Fibroblast of villous mesenchyme (primary cell): ENCODE results near the gene TPST1. TPM values are rescaled to one million over a fixed set of nuclear protein-coding genes. Genes with fewer than 3 reads are reported as not detected.
"Not testable (repeated sequence)": the region's sequence is repeated elsewhere in the genome, so short reads cannot be mapped to it uniquely, and the experiment has no call there.

Experiments
- DNase-seq: peaks from one replicate; pipeline ENCODE4 v3.0.0-alpha.2; 2010; ENCODE audit warnings: low read depth
- H3K4me3 ChIP-seq: 2 replicates; pipeline ENCODE4 v1.5.1; 2011; ENCODE audit warnings: low read depth, mild to moderate bottlenecking, low read length
- total RNA-seq: library from RNA; depleted of rRNA; stranded (reverse); fragments of >200 nt; gene quantifications from 2 replicates; pipeline ENCODE4 v1.2.3, GENCODE V29; 2012
- TF ChIP-seq, protein P1 (sequence below): IDR thresholded peaks from 2 replicates; pipeline ENCODE4 v1.5.1; 2012; ENCODE audit warnings: low read depth, mild to moderate bottlenecking, low read length; ENCODE audit not compliant: insufficient read depth

Gene TPST1
- total RNA-seq, 1 donor: 131 TPM

GRCh38 chr7:66376264-66376945 is 171.3 kb downstream of the TPST1 start:
- DNase-seq: no peak
- TF ChIP-seq, protein P1, sequence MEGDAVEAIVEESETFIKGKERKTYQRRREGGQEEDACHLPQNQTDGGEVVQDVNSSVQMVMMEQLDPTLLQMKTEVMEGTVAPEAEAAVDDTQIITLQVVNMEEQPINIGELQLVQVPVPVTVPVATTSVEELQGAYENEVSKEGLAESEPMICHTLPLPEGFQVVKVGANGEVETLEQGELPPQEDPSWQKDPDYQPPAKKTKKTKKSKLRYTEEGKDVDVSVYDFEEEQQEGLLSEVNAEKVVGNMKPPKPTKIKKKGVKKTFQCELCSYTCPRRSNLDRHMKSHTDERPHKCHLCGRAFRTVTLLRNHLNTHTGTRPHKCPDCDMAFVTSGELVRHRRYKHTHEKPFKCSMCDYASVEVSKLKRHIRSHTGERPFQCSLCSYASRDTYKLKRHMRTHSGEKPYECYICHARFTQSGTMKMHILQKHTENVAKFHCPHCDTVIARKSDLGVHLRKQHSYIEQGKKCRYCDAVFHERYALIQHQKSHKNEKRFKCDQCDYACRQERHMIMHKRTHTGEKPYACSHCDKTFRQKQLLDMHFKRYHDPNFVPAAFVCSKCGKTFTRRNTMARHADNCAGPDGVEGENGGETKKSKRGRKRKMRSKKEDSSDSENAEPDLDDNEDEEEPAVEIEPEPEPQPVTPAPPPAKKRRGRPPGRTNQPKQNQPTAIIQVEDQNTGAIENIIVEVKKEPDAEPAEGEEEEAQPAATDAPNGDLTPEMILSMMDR: no peak
- no peak overlapping the region for H3K4me3 ChIP-seq

GRCh38 chr7:66377045-66377444 is 171.9 kb downstream of the TPST1 start:
- no peak for DNase-seq
- TF ChIP-seq, protein P1: no peak
- H3K4me3 ChIP-seq: no peak overlapping the region

- no peak overlapping the region for H3K4me3 ChIP-seq
- TF ChIP-seq, protein P1: no peak
Measured at GRCh38 chr7:66377714-66378113, 172.6 kb downstream of the TPST1 start.

DNA sequence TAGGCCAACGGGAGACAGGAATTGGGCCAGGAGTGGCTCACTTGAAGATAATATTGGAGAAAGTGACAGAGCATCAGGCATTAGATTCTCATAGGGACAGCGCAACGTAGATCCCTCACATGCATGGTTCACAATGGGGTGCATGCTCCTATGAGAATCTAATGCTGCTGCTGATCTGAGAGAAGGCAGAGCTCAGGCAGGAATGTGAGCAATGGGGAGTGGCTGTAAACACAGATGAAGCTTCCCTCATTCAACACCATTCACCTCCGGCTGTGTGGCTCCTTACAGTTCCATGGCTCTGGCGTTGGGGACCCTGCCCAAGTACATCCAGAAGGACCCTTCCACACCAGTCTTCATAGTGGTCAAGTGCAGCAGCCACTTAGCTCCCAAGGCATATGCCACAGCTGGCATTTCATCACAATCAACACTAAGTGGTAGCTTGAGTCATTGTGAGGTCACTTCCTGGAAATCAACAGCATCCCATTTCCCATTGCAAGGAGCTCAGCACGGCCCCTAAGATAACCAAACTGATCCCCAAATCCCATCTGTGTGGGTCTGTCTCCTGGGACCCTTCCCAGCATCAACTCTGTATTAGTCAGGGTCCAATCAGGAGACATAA is 174.5 kb downstream of the TPST1 start:
- H3K4me3 ChIP-seq: no peak overlapping the region
- peak; percentile 64 for DNase-seq
- TF ChIP-seq, protein P1: no peak

More at GRCh38 chr7:66377714-66378113, 172.6 kb downstream of the TPST1 start:
- no peak for DNase-seq

GRCh38 chr7:66380272-66380888 is 175.2 kb downstream of the TPST1 start:
- no peak overlapping the region for H3K4me3 ChIP-seq
- TF ChIP-seq, protein P1: no peak
- DNase-seq: peak; percentile 38

DNA sequence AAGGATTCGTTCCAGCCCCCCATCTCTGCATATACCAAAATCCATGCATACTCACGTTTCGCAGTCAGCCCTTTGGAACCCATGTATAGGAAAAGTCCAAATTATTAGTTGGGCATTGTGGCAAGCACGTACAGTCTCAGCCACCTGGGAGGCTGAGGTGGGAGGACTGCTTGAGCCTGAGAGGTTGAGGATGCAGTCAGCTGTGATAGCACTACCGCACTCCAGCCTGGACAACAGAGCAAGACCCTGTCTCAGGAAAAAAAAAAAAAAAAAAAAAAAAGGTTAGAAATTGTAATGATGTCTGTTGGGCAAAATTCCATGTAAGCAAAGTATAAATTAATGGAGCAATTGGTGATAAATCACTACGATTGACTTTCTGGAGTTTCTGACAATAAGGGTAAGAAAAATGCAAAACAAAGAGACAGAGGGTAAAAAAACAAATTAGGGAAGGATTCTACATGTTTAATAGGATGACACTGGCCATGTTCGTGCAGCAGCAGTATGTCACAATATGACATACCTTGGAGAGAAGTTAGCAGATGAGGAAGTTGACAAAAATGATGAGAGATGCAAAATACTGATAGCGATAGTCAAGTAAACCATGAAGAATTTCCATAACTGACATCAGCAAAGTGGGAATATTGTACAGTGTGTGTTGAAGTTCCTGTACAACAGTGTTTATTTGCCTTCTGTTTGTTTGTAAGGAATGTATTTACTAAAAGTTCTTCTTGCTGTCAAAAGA is 177.2 kb downstream of the TPST1 start:
- not testable (repeated sequence) for H3K4me3 ChIP-seq
- DNase-seq: peak; percentile 83

- not testable (repeated sequence) for H3K4me3 ChIP-seq
- DNase-seq: peak; percentile 76
Measured at GRCh38 chr7:66385191-66385905, 180.2 kb downstream of the TPST1 start.

DNA sequence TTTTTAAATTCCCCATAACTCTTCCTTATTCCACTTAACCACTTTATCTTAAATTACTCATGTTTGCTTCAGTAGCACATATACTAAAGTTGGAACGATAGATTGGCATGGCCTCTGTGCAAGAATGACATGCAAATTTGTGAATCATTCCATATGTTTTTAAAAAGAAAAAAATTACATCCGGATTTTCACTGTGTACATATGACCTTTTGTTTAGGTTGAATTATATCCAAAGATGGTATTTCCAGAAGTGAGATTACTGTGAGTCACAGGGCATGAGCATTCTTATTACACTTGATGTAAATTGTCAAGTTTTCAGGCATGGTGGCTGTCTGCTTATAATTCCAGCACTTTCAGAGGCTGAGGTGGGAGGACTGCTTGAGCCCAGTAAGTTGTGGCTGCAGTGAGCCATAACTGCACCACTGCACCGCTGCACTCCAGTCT is 190.0 kb downstream of the TPST1 start:
- DNase-seq: peak; percentile 66
- H3K4me3 ChIP-seq: not testable (repeated sequence)

- DNase-seq, H3K4me3 ChIP-seq: not testable (repeated sequence)
Measured at GRCh38 chr7:66396052-66396451, 190.9 kb downstream of the TPST1 start.

DNA sequence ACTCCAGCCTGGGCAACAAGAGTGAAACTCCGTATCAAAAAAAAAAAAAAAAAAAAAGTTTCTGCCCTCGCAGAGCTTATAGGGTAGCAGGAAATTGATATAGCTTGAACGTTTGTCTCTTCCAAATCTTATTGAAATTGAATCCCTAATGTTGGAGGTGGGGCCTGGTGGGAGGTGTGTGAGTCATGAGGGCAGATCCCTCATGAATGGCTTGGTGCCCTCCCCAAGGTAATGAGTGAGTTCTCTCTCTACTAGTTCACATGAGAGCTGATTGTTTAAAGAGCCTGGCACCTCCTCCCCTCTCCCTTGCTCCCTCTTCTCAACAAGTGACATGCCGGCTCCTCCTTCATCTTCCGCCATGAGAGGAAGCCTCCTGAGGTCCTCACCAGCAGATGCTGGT is 193.7 kb downstream of the TPST1 start:
- not testable (repeated sequence) for H3K4me3 ChIP-seq, DNase-seq
